Effector memory CD4-positive, alpha-beta T cell (primary cell): ENCODE measurements around the gene CDC73.

Experiments
- DNase-seq, 3 donors: peaks; one replicate each; pipeline ENCODE4 v3.0.0-alpha.2; 2020
- H3K27ac ChIP-seq: 2 replicates; pipeline ENCODE4 v1.7.0; 2013; ENCODE audit warnings: mild to moderate bottlenecking, low read length, moderate library complexity; ENCODE audit not compliant: insufficient read depth, poor library complexity, severe bottlenecking
- H3K27me3 ChIP-seq: replicated peaks from 2 replicates; pipeline ENCODE4 v1.7.0; 2013; ENCODE audit warnings: mild to moderate bottlenecking, low read length; ENCODE audit not compliant: insufficient read depth, control insufficient read depth, poor library complexity, severe bottlenecking
- H3K36me3 ChIP-seq: 2 replicates; pipeline ENCODE4 v1.7.0; 2013; ENCODE audit warnings: mild to moderate bottlenecking, low read length, moderate library complexity; ENCODE audit not compliant: control insufficient read depth, insufficient read depth
- H3K4me1 ChIP-seq: 2 replicates; pipeline ENCODE4 v1.7.0; 2013; ENCODE audit warnings: low read length, mild to moderate bottlenecking; ENCODE audit not compliant: control insufficient read depth, insufficient read depth, poor library complexity, severe bottlenecking
- H3K4me3 ChIP-seq: 2 replicates; pipeline ENCODE4 v1.7.0; 2013; ENCODE audit warnings: low read length, low read depth, mild to moderate bottlenecking; ENCODE audit not compliant: insufficient read depth, poor library complexity, severe bottlenecking
- H3K9me3 ChIP-seq: 2 replicates; pipeline ENCODE4 v1.7.0; 2013; ENCODE audit warnings: mild to moderate bottlenecking, low read length, moderate library complexity; ENCODE audit not compliant: control insufficient read depth

CDC73 gene

DNA sequence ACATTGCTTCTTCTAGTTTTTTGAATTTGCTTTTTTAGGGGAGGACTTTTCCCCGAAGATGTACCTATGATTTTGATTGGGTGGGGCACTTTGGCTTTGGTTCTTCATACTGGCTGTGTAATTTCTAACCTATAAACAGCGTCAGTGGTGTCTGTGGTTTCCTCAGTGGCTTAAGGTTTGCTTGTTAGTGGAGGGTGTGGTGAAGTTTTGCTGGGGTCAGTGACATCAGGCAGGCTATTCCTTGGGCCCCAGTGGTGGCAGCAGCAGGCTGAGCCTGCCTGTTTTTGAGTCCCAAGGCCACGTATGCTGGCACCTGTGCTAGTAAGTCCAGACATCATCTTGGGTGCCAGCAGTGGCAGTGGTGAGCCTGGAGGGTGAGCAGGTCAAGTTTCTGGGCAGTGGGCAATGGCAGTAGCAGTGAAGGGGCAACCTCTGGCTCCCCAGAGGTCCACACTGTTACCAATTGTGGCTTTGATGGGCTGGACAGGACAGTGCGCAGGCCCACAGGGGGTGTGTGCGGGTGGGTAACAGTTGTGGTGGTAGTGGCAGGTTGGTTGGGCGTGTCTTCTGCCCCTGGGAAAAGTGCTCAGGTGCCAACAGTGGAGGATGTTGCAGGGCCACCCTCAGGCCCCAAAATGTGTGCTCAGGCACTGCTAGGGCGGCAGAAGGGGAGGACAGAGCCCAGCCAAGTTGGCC, 119.4 kb downstream of the CDC73 start:
- Histone ChIP-seq H3K9me3 (no peaks in the 10 kb centered on the region), H3K27me3 (no peaks in the 10 kb centered on the region)

DNA sequence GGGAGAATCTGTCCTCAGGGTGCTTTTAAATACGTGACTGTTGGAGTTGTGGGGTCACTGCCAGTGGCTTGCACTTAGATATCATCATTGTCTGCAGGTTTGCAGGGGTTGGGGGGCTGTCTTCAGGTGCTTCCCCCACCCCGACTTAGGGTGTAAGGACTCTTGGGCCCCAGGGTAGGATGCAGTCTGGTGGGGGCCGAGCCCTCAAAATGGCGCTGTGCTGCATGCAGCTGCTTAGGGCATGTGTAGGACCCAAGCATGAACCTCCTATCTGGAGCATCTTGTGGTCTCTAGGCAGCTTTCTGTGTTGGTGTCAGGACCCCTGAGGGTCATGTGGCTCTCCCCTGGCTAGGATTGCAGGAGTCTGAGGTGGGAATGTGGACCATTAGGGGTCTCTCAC, 120.2 kb downstream of the CDC73 start:
- H3K9me3 ChIP-seq, result no peaks in the 10 kb centered on the region
- no peaks in the 10 kb centered on the region for H3K4me1 ChIP-seq
- DNase-seq, result no peak
- no peak overlapping the region for H3K4me3 ChIP-seq
- no peaks in the 10 kb centered on the region for H3K27me3 ChIP-seq
- no peak overlapping the region for H3K27ac ChIP-seq
- peaks cover 7% of the 10 kb centered on the region for H3K36me3 ChIP-seq

More for the DNA sequence above, 119.4 kb downstream of the CDC73 start:
- H3K4me3 ChIP-seq, result no peak overlapping the region
- H3K36me3 ChIP-seq, result peaks cover 11% of the 10 kb centered on the region
- DNase-seq, result no peak
- no peaks in the 10 kb centered on the region for H3K4me1 ChIP-seq
- H3K27ac ChIP-seq, result no peak overlapping the region

GRCh38 chr1:193249187-193249586, 127.4 kb downstream of the CDC73 start:
- no peak for DNase-seq
- H3K27ac ChIP-seq, result no peak overlapping the region
- H3K4me3 ChIP-seq, result no peak overlapping the region
- H3K4me1 ChIP-seq, result no peaks in the 10 kb centered on the region
- H3K36me3 ChIP-seq, result peaks cover 33% of the 10 kb centered on the region
- peaks cover 4% of the 10 kb centered on the region for H3K9me3 ChIP-seq
- H3K27me3 ChIP-seq, result no peaks in the 10 kb centered on the region

DNA sequence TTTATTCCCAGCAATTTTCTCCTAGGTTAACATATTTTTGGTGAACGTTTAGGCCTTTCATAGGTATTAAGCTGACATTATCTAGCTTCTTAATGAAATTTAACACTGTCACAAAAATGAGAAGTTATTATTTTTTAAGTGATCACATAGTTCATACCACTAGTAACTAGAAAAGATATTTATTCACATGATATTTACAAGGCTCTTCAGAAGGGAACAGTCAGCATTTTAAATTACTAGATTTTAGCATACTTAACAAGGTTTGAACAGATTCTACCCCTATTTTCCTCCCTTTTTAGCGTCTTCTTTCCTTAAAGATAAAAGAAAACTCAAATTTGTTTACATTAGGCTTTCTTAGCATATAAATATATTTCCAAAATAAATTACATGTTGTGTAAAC, 130.1 kb downstream of the CDC73 start:
- H3K27ac ChIP-seq, result no peak overlapping the region
- no peak for DNase-seq
- no peaks in the 10 kb centered on the region for H3K27me3 ChIP-seq
- H3K9me3 ChIP-seq, result peaks cover 4% of the 10 kb centered on the region
- H3K4me3 ChIP-seq, result no peak overlapping the region
- H3K36me3 ChIP-seq, result peaks cover 33% of the 10 kb centered on the region
- H3K4me1 ChIP-seq, result no peaks in the 10 kb centered on the region

GRCh38 chr1:193256019-193256418, 134.2 kb downstream of the CDC73 start:
- Histone ChIP-seq H3K27me3 (no peaks in the 10 kb centered on the region), H3K4me3 (no peak overlapping the region), H3K27ac (no peak overlapping the region), H3K9me3 (no peaks in the 10 kb centered on the region), H3K4me1 (no peaks in the 10 kb centered on the region), H3K36me3 (no peaks in the 10 kb centered on the region)
- DNase-seq, result no peak

- Histone ChIP-seq H3K27ac (no peak overlapping the region), H3K4me1 (no peaks in the 10 kb centered on the region), H3K9me3 (no peaks in the 10 kb centered on the region), H3K4me3 (no peak overlapping the region), H3K36me3 (no peaks in the 10 kb centered on the region), H3K27me3 (no peaks in the 10 kb centered on the region)
- DNase-seq, result no peak
Measured at GRCh38 chr1:193259636-193260035, 137.8 kb downstream of the CDC73 start.

GRCh38 chr1:193260056-193260745, 138.4 kb downstream of the CDC73 start:
- Histone ChIP-seq H3K27ac (no peak overlapping the region), H3K4me1 (no peaks in the 10 kb centered on the region), H3K27me3 (no peaks in the 10 kb centered on the region), H3K9me3 (no peaks in the 10 kb centered on the region), H3K36me3 (no peaks in the 10 kb centered on the region), H3K4me3 (no peak overlapping the region)
- DNase-seq, result no peak

DNA sequence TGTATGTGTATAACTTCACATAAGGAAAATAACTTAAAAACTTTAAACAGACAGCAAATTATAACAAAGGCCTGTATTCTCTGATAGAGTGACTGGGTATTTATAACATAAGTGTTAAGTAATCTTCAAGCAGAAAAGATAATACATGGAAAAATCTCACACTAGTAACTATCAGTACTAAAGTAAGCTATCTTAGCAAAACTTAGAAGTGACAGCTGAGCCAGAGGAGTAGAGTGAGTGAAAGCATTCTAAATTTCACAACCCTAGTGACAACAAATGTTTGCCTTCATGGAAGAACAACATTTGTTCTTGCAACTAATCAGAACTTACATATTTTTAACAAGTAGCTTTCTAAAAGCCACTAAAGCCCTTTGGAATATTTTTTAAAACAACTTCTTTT, 139.1 kb downstream of the CDC73 start:
- no peaks in the 10 kb centered on the region for H3K36me3 ChIP-seq
- no peaks in the 10 kb centered on the region for H3K27me3 ChIP-seq
- H3K4me3 ChIP-seq, result no peak overlapping the region
- DNase-seq, result no peak
- H3K27ac ChIP-seq, result no peak overlapping the region
- H3K4me1 ChIP-seq, result no peaks in the 10 kb centered on the region
- H3K9me3 ChIP-seq, result no peaks in the 10 kb centered on the region

DNA sequence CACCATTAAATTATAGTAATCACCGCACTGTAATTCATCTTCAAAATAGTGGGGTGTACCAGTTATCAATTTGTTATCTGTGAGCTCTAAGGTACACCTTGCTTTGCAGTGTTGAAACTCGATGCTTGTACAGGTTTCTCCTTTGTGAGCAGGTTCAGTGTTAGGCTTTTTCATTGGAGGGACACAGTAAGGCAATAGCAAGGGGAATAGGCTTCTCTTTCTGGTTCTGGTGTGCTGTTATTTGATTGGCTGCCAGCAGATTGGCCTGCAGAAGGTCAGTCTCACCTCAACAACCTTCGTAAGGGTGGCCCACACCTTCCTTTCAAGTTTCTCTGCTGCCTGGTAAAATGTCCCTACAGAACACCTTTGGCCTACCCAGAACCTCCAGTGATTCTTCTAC, 140.8 kb downstream of the CDC73 start:
- no peak for DNase-seq
- no peak overlapping the region for H3K4me3 ChIP-seq
- H3K4me1 ChIP-seq, result no peaks in the 10 kb centered on the region
- no peak overlapping the region for H3K27ac ChIP-seq
- no peaks in the 10 kb centered on the region for H3K9me3 ChIP-seq
- no peaks in the 10 kb centered on the region for H3K27me3 ChIP-seq
- no peaks in the 10 kb centered on the region for H3K36me3 ChIP-seq

- H3K4me3 ChIP-seq, result no peak overlapping the region
- H3K27ac ChIP-seq, result no peak overlapping the region
- no peaks in the 10 kb centered on the region for H3K9me3 ChIP-seq
- no peaks in the 10 kb centered on the region for H3K4me1 ChIP-seq
- no peaks in the 10 kb centered on the region for H3K36me3 ChIP-seq
- H3K27me3 ChIP-seq, result no peaks in the 10 kb centered on the region
- DNase-seq, result no peak
Measured at GRCh38 chr1:193264313-193265065, 142.7 kb downstream of the CDC73 start.
